GM13976 (cell line): ENCODE data around the gene TOMM34.

ENCODE experiments used
- DNase-seq: peaks from one replicate; pipeline ENCODE4 v3.0.0; 2012; ENCODE audit warnings: low spot score
- CTCF ChIP-seq: IDR thresholded peaks from 2 replicates; pipeline ENCODE4 v1.5.1; 2012; ENCODE audit warnings: borderline replicate concordance, mild to moderate bottlenecking; ENCODE audit not compliant: insufficient read depth; ENCODE audit errors: extremely low read depth, missing control alignments, control extremely low read depth
- in situ Hi-C: fragments of 300-500 bp; cut with MboI; formaldehyde crosslinking; loops from one replicate; pipeline ENCODE4 v1.12.0; 2022; ENCODE audit warnings: low sequenced_read_pairs, mixed read lengths, inconsistent platforms; ENCODE audit not compliant: unreplicated experiment

TOMM34 gene

DNA sequence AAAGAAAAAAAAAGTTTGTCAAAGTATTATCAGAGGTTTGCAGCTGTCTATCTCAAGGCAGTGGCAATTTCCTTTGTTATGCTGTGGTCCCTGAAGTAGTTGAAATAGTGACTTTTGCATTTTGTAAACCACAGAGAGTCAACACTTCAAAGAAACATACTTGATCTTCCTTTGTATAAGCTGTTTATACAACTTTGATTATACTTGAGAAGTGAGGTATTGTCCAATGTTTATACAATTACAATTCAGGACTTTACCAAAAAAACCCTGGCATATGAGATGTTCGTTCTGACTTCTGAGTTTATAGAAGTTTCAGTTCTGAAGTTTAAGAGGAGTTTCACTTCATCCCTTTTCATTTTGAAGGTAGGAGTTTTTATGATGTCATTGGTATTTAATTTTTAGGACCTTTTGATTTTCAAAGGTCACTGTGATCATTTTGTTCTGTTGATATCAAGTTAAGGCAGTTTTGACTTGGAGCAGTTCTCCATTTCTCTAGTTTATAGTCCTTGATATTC, 10.1 kb upstream of the TOMM34 start:
- TF ChIP-seq CTCF: no peak
- in situ Hi-C loops: no loop called here
- no peak for DNase-seq

GRCh38 chr20:44969300-44969894, 9.2 kb upstream of the TOMM34 start:
- DNase-seq: no peak
- in situ Hi-C loops: no loop called here
- TF ChIP-seq CTCF: no peak

DNA sequence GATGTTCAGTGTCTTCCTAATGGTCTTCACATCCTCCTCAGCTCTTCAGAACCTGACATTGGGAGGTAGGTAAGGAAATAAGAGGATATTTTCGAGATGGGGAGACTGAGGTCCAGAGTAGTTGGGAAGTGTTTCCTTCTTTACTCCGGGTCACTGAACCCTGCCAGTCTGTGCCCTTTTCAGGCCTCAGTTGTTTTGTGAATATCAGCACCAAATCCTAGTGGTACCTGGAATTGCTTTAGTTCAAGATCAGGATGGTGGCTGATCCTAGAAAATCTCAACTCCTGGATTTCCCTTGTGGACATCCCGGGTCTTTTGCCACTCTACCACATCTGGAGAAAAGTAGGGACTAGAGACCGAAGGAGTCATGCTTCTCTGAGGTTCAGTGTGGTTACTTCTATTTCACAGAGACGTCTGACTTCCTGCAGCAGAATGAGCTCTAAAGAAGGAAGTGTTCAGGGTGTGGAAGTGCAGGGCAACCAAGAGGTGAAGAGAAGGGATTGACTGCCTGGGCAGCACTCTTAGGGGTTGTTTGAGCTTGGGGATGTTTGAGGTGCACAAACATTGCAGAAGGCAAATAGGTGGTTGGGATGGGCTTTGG, 7.1 kb upstream of the TOMM34 start:
- in situ Hi-C loops: no loop called here
- no peak for DNase-seq
- no peak for TF ChIP-seq CTCF

DNA sequence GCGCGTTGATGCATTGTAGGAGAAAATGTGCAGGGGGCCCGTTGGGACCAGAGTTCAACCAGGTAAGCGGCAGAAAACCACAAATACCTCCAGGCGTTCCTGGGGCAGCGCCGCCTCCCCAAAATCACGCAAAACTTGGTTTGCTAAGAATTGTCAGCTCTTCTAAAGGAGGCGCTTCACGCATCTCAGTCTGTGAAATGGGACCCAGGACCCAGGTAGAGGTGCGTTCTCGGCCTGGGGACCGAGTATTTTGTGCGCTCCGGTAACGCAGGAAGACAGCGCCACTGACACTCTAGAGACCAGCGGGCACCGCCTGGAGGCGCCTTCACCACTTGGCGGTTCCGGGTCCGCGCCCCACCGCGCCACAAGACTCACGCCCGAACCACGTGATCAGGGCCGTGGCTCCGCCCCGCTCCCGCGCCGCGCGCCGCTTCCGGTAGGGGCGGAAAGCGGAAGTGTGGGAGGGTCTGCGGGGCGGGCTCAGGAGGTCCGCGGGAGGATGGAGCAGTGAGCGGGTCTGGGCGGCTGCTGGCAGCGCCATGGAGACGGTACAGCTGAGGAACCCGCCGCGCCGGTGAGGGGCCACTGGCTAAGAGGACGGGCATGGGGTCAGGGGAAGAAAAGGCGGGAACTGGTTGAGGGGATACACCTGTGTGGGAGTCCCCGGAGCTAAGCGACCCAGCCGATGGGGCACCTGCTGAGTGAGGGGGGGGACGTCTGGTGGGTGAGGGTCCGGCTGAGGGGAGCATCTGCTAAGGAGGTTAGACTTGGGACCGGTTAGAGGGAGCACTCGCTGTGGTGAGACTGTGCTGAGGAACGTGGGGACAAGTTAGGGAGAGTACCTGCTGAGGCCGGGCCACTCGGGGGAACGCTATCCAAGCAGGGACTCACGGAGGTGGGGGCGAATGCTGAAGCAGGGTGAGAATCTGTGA, 6.1 kb upstream of the TOMM34 start, which contains the start of gene STK4:
TSS of gene STK4 (plus strand) at position 483 of the 932 bp plus-strand sequence. CDS start at position 540, 57 bp downstream.
- peak; percentile 91 for DNase-seq
- in situ Hi-C loops: no loop called here
- peak; percentile 57 for TF ChIP-seq CTCF

DNA sequence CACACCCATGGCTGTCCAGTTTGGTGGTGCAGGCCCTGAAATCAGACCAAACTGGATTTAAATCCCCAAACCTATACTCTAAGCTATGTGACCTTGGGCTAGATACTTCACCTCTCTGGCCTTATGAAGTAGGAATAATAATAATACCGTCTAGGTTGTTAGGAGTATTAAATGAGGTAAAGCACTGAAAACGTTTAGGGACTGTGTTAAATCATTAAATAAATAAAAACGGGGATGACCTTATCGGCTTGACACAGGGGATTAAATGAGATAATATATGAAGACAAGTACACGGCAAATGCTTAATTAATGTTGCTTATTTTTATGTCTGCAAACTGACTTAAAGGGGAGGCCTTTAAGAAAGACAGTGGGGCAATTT, 5.4 kb upstream of the TOMM34 start:
- no peak for DNase-seq
- in situ Hi-C loops: no loop called here
- TF ChIP-seq CTCF: no peak
